BLaER1 treated with 17β-estradiol and CSF1 and Interleukin-3, amounts not matched to agents 10 nM and 100 nM (cell line): ENCODE data around the gene NEK1.
A peak's percentile ranks its signal among the peaks of the same experiment; 100 is the strongest.
"Not testable (repeated sequence)": the region's sequence is repeated elsewhere in the genome, so short reads cannot be mapped to it uniquely, and the experiment has no call there.

Source experiments
- H3K27ac ChIP-seq, 11 experiments: shearing (Covaris generic); formaldehyde crosslinking; 2 replicates each; pipeline ENCODE4 v1.8.1; 2022
- H3K27me3 ChIP-seq, 11 experiments: shearing (Covaris generic); formaldehyde crosslinking; 2 replicates each; pipeline ENCODE4 v1.8.1; 2022
- H3K36me3 ChIP-seq, 11 experiments: shearing (Covaris generic); formaldehyde crosslinking; 2 replicates each; pipeline ENCODE4 v1.8.1; 2022
- H3K4me1 ChIP-seq, 10 experiments: shearing (Covaris generic); formaldehyde crosslinking; 2 replicates each; pipeline ENCODE4 v1.8.1; 2022
- H3K4me2 ChIP-seq, 11 experiments: shearing (Covaris generic); formaldehyde crosslinking; 2 replicates each; pipeline ENCODE4 v1.8.1; 2022
- H3K4me3 ChIP-seq, 10 experiments: shearing (Covaris generic); formaldehyde crosslinking; 2 replicates each; pipeline ENCODE4 v1.8.1; 2022
- H3K9ac ChIP-seq, 11 experiments: shearing (Covaris generic); formaldehyde crosslinking; 2 replicates each; pipeline ENCODE4 v1.8.1; 2022
- H3K9me3 ChIP-seq, 11 experiments: shearing (Covaris generic); formaldehyde crosslinking; replicated peaks in 1 of 11; 2 replicates each; pipeline ENCODE4 v1.8.1; 2022
- H4K20me1 ChIP-seq, 11 experiments: shearing (Covaris generic); formaldehyde crosslinking; 2 replicates each; pipeline ENCODE4 v1.8.1; 2022
- Cebpa-rat ChIP-seq, 11 experiments: shearing (Covaris generic); IDR thresholded peaks; 2 replicates each; pipeline ENCODE4 v1.8.1; 2022

NEK1 gene

DNA sequence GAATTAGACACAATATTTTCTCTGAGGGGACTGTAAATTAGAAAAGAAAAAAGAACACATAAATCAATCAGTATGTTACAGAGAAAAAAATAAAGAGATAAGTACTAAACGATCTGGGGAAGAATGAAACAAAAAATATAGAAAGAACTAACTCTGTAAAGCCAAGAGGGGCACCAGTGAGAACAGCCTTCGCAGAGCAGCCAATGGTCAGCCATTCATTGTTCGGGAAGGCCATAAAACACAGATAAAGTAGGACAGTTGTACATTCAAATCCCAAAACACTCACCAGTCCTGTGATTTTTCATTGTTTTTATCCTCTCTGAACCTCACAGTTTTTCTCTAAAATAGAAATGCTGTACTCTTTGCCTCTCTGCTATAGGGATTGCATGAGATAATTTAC, 127.9 kb downstream of the NEK1 start:
- no peak overlapping the region for H3K9ac ChIP-seq

GRCh38 chr4:169464080-169464479, 148.3 kb downstream of the NEK1 start:
- Histone ChIP-seq H3K9me3 (peaks cover 4 to 11% (median 8%) of the 10 kb centered on the region in 11 experiments; a peak in 16 of 22 replicates), H3K9ac (no peak overlapping the region), H3K4me1 (no peaks in the 10 kb centered on the region), H3K36me3 (peaks cover 7 to 19% (median 12%) of the 10 kb centered on the region in 11 experiments; a peak in 19 of 22 replicates), H3K27me3 (no peaks in the 10 kb centered on the region), H4K20me1 (no peaks in the 10 kb centered on the region), H3K4me2 (no peak overlapping the region), H3K27ac (no peak overlapping the region), H3K4me3 (no peak overlapping the region)
- TF ChIP-seq Cebpa-rat (IDR thresholded peaks at IDR 0.05): no peak

More for the DNA sequence above, 127.9 kb downstream of the NEK1 start:
- H3K27ac ChIP-seq: no peak overlapping the region
- peaks cover 9 to 19% (median 15%) of the 10 kb centered on the region in 11 experiments; a peak in 20 of 22 replicates for H3K9me3 ChIP-seq
- H3K4me1 ChIP-seq: no peaks in the 10 kb centered on the region
- H3K4me2 ChIP-seq: no peak overlapping the region
- no peak for TF ChIP-seq Cebpa-rat (IDR thresholded peaks at IDR 0.05)
- no peaks in the 10 kb centered on the region for H4K20me1 ChIP-seq
- no peak overlapping the region for H3K4me3 ChIP-seq
- H3K27me3 ChIP-seq: no peaks in the 10 kb centered on the region
- H3K36me3 ChIP-seq: peaks cover 0 to 13% (median 8%) of the 10 kb centered on the region in 11 experiments; a peak in 6 of 22 replicates

DNA sequence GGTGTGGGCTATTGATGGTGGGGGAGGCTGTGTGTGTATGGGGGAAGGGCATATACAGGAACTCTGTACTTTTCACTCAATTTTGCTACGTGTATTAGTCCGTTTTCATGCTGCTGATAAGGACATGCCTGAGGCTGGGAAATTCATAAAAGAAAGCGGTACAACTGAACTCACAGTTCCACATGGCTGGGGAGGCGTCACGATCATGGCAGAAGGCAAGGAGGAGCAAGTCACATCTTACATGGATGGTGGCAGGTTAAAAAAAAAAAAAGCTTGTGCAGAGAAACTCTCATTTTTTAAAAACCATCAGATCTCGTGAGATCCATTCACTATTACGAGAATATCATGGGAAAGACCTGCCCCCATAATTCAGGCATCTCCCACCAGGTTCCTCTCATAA, 152.3 kb downstream of the NEK1 start:
- Histone ChIP-seq H3K36me3 (peaks cover 7 to 19% (median 14%) of the 10 kb centered on the region in 11 experiments; a peak in 19 of 22 replicates), H3K27me3 (no peaks in the 10 kb centered on the region), H3K9ac (no peak overlapping the region), H3K4me1 (no peaks in the 10 kb centered on the region), H4K20me1 (no peaks in the 10 kb centered on the region), H3K27ac (no peak overlapping the region), H3K9me3 (peaks cover 8 to 19% (median 12%) of the 10 kb centered on the region in 11 experiments; a peak in 19 of 22 replicates), H3K4me2 (no peak overlapping the region), H3K4me3 (no peak overlapping the region)
- TF ChIP-seq Cebpa-rat (IDR thresholded peaks at IDR 0.05): no peak

DNA sequence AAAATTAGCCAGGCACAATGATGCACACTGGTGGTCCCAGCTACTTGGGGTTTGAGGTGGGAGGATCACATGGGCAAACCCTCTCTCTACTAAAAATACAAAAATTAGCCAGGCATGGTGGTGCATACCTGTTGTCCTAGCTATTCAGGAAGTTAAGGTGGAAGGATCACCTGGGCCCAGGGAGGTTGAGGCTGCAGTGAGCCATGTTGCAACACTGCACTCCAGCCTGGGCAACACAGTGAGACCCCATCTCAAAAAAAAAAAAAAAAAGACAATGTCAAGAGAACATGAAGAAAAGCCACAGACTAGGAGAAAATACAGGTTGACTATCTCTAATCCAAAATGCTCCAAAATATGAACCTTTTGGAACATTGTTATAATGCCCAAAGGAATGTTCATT, 153.8 kb downstream of the NEK1 start:
- H3K9ac ChIP-seq: no peak overlapping the region
- H3K9me3 ChIP-seq: peaks cover 15 to 32% (median 22%) of the 10 kb centered on the region in 11 experiments; a peak in 21 of 22 replicates
- no peaks in the 10 kb centered on the region for H3K27me3 ChIP-seq
- no peaks in the 10 kb centered on the region for H4K20me1 ChIP-seq
- H3K4me2 ChIP-seq: no peak overlapping the region
- H3K27ac ChIP-seq: no peak overlapping the region
- H3K4me1 ChIP-seq: no peaks in the 10 kb centered on the region
- no peak overlapping the region for H3K4me3 ChIP-seq
- TF ChIP-seq Cebpa-rat (IDR thresholded peaks at IDR 0.05): no peak
- H3K36me3 ChIP-seq: peaks cover 7 to 28% (median 14%) of the 10 kb centered on the region in 11 experiments; a peak in 19 of 22 replicates

GRCh38 chr4:169452644-169453043, 159.7 kb downstream of the NEK1 start:
- not testable (repeated sequence) for H3K27ac ChIP-seq, H3K4me2 ChIP-seq, H3K4me1 ChIP-seq, H4K20me1 ChIP-seq, H3K9ac ChIP-seq, H3K27me3 ChIP-seq, H3K4me3 ChIP-seq
- Histone ChIP-seq H3K36me3 (peaks cover 0 to 27% (median 12%) of the 10 kb centered on the region in 11 experiments; a peak in 16 of 22 replicates), H3K9me3 (peaks cover 15 to 40% (median 26%) of the 10 kb centered on the region in 11 experiments)

GRCh38 chr4:169448935-169449334, 163.4 kb downstream of the NEK1 start:
- not testable (repeated sequence) for H3K27me3 ChIP-seq, H3K4me3 ChIP-seq, H3K9ac ChIP-seq, H4K20me1 ChIP-seq, H3K4me1 ChIP-seq, H3K4me2 ChIP-seq, H3K27ac ChIP-seq
- Histone ChIP-seq H3K36me3 (peaks cover 5 to 35% (median 18%) of the 10 kb centered on the region in 11 experiments; a peak in 18 of 22 replicates), H3K9me3 (peaks cover 24 to 44% (median 40%) of the 10 kb centered on the region in 11 experiments)

- no peak for TF ChIP-seq Cebpa-rat (IDR thresholded peaks at IDR 0.05)
Observed at GRCh38 chr4:169446824-169447223, 165.6 kb downstream of the NEK1 start.

GRCh38 chr4:169443748-169444147, 168.6 kb downstream of the NEK1 start:
- H3K4me1 ChIP-seq: peaks cover 0 to 15% (median 4%) of the 10 kb centered on the region in 10 experiments; a peak in 6 of 20 replicates
- H4K20me1 ChIP-seq: no peaks in the 10 kb centered on the region
- H3K4me3 ChIP-seq: no peak overlapping the region
- H3K36me3 ChIP-seq: peaks cover 5 to 38% (median 23%) of the 10 kb centered on the region in 11 experiments; a peak in 18 of 22 replicates
- no peaks in the 10 kb centered on the region for H3K27me3 ChIP-seq
- no peak overlapping the region for H3K9ac ChIP-seq
- no peak for TF ChIP-seq Cebpa-rat (IDR thresholded peaks at IDR 0.05)
- peaks cover 33 to 59% (median 48%) of the 10 kb centered on the region in 11 experiments for H3K9me3 ChIP-seq
- H3K27ac ChIP-seq: no peak overlapping the region
- H3K4me2 ChIP-seq: no peak overlapping the region

More at GRCh38 chr4:169446824-169447223, 165.6 kb downstream of the NEK1 start:
- Histone ChIP-seq H3K9ac (no peak overlapping the region), H3K9me3 (peaks cover 38 to 61% (median 51%) of the 10 kb centered on the region in 11 experiments), H3K4me2 (no peak overlapping the region), H4K20me1 (no peaks in the 10 kb centered on the region), H3K4me1 (no peaks in the 10 kb centered on the region), H3K4me3 (no peak overlapping the region), H3K27me3 (no peaks in the 10 kb centered on the region), H3K27ac (no peak overlapping the region), H3K36me3 (peaks cover 5 to 41% (median 26%) of the 10 kb centered on the region in 11 experiments; a peak in 18 of 22 replicates)

DNA sequence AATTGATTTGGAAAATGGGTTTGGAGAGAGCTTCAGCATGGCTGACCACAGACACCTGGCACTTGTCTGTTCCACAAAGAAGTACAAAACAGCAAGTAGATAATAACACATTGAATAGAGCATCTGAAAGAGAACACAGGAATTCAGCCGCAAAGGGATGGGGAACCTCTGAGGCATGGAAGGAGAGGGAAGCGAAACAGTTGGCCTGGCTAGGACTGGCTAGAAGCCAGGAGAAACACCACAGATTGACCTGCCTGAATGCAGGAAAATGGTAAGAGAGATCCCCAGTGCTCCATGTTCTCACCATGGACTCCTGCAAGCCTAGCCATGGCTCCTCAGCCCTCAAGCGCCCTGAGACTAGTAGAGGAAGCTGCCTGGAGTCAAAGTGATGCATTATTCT, 171.9 kb downstream of the NEK1 start:
- Histone ChIP-seq H4K20me1 (no peaks in the 10 kb centered on the region), H3K9me3 (peaks cover 28 to 39% (median 36%) of the 10 kb centered on the region in 11 experiments), H3K9ac (no peak overlapping the region), H3K4me3 (no peak overlapping the region), H3K27ac (no peak overlapping the region), H3K36me3 (peaks cover 0 to 20% (median 10%) of the 10 kb centered on the region in 11 experiments; a peak in 7 of 22 replicates), H3K27me3 (no peaks in the 10 kb centered on the region), H3K4me2 (peak overlapping the region in 3 of 11 experiments; percentile 20 to 22 (median 21); a peak in 3 of 22 replicates), H3K4me1 (peaks cover 0 to 15% (median 4%) of the 10 kb centered on the region in 10 experiments; a peak in 6 of 20 replicates)
- TF ChIP-seq Cebpa-rat (IDR thresholded peaks at IDR 0.05): no peak

DNA sequence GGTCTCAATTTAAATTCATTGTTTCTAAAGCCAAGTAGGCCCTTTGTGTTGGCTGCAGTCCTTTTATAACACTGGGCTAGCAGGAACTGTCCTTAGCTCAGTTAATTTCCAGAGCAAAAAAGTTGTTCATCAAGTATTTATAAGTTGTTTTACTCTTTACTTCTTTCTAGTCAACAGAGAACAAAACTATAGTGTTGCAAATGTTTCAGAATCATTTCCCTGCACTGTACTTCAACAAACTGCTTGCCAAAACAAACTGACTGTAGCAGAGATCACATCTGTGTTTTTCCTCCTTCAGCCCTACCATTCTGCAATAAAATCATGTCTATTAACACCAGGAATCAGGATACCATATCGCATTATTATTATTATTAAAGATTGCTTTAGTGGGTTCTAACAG, 173.1 kb downstream of the NEK1 start:
- Histone ChIP-seq H3K9ac (no peak overlapping the region), H3K36me3 (peaks cover 0 to 14% (median 2%) of the 10 kb centered on the region in 11 experiments; a peak in 6 of 22 replicates), H3K4me2 (no peak overlapping the region), H3K4me3 (no peak overlapping the region), H3K27ac (no peak overlapping the region), H4K20me1 (no peaks in the 10 kb centered on the region), H3K27me3 (no peaks in the 10 kb centered on the region), H3K4me1 (peaks cover 0 to 15% (median 4%) of the 10 kb centered on the region in 10 experiments; a peak in 6 of 20 replicates), H3K9me3 (peaks cover 20 to 29% (median 26%) of the 10 kb centered on the region in 11 experiments)
- TF ChIP-seq Cebpa-rat (IDR thresholded peaks at IDR 0.05): no peak
